Adrenal gland (tissue), 5 donors: ENCODE results near the gene IMPACT.

Source experiments
- POLR2A ChIP-seq, 2 donors: fragments of 450-650 bp; IDR thresholded peaks; one replicate each; pipeline ENCODE4 v1.6.1; 2017; ENCODE audit warnings: antibody characterized with exemption in 2 of 2, mild to moderate bottlenecking in 2 of 2, moderate library complexity in 1 of 2
- TF ChIP-seq, protein P1 (sequence below), 6 experiments: fragments of 450-650 bp in 4 of 6; fragments of 200-600 bp in 2 of 6; sonication (generic) in 1 of 6; IDR thresholded peaks; 1 replicate in 5 of 6; 2 replicates in 1 of 6; pipeline versions ENCODE4 v1.5.1 to v1.8.0; 2016 to 2021; ENCODE audit warnings: antibody characterized with exemption in 6 of 6, mild to moderate bottlenecking in 2 of 6, moderate library complexity in 1 of 6
- donor health status: DM: no; HTN: no; CAD: no.

DNA sequence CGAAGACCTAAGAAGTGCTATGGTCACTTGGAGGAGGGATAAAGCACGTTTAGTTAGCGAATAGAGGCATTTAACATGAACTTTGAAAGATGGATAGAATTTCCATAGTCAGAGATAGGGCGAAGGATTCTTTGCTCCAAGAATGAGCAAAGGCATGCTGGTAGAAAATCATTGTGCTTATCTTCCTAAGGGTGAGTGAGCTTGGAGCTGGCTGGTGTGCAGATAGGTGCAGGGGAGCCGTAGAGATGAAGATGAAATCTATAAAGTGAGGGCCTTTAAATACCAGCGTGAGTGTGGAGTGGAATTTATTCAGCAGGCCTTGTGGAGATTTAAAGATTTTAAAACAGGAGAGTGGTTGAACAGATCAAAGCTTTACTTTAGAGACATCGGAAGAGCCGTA, 35.5 kb downstream of the IMPACT start:
- TF ChIP-seq, protein P1, sequence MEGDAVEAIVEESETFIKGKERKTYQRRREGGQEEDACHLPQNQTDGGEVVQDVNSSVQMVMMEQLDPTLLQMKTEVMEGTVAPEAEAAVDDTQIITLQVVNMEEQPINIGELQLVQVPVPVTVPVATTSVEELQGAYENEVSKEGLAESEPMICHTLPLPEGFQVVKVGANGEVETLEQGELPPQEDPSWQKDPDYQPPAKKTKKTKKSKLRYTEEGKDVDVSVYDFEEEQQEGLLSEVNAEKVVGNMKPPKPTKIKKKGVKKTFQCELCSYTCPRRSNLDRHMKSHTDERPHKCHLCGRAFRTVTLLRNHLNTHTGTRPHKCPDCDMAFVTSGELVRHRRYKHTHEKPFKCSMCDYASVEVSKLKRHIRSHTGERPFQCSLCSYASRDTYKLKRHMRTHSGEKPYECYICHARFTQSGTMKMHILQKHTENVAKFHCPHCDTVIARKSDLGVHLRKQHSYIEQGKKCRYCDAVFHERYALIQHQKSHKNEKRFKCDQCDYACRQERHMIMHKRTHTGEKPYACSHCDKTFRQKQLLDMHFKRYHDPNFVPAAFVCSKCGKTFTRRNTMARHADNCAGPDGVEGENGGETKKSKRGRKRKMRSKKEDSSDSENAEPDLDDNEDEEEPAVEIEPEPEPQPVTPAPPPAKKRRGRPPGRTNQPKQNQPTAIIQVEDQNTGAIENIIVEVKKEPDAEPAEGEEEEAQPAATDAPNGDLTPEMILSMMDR (IDR thresholded peaks at IDR 0.05), result no peak
- no peak for TF ChIP-seq POLR2A (IDR thresholded peaks at IDR 0.05)
